GM21447 (cell line): ENCODE results near the gene ALDH8A1.
"Not testable (repeated sequence)": the region's sequence is repeated elsewhere in the genome, so short reads cannot be mapped to it uniquely, and the experiment has no call there.

Experiments
- ATAC-seq: cut with Tn5 transposase; IDR thresholded peaks from one replicate; pipeline ENCODE4 v1.9.1; 2021; ENCODE audit not compliant: unreplicated experiment

ALDH8A1 gene

GRCh38 chr6:134920422-134920821 is 29.5 kb downstream of the ALDH8A1 start:
- ATAC-seq: no peak

- ATAC-seq: no peak
Observed at GRCh38 chr6:134918418-134918961, 31.4 kb downstream of the ALDH8A1 start.

GRCh38 chr6:134911547-134911946 is 38.4 kb downstream of the ALDH8A1 start:
- no peak for ATAC-seq

GRCh38 chr6:134910593-134910935 is 39.3 kb downstream of the ALDH8A1 start:
- ATAC-seq: no peak

GRCh38 chr6:134909701-134910592 is 40.0 kb downstream of the ALDH8A1 start:
- ATAC-seq: no peak

- ATAC-seq: no peak
Observed at GRCh38 chr6:134908906-134909516, 40.9 kb downstream of the ALDH8A1 start.

GRCh38 chr6:134904731-134905130 is 45.2 kb downstream of the ALDH8A1 start:
- not testable (repeated sequence) for ATAC-seq

GRCh38 chr6:134903448-134903847 is 46.5 kb downstream of the ALDH8A1 start:
- no peak for ATAC-seq

GRCh38 chr6:134902936-134903335 is 47.0 kb downstream of the ALDH8A1 start:
- no peak for ATAC-seq

GRCh38 chr6:134902074-134902861 is 47.6 kb downstream of the ALDH8A1 start:
- ATAC-seq: no peak

GRCh38 chr6:134898575-134898974 is 51.3 kb downstream of the ALDH8A1 start:
- no peak for ATAC-seq

- ATAC-seq: not testable (repeated sequence)
Observed at GRCh38 chr6:134898166-134898565, 51.7 kb downstream of the ALDH8A1 start.

- ATAC-seq: no peak
Observed at GRCh38 chr6:134896910-134897309, 53.0 kb downstream of the ALDH8A1 start.

GRCh38 chr6:134894800-134895199 is 55.1 kb downstream of the ALDH8A1 start:
- no peak for ATAC-seq

GRCh38 chr6:134892362-134892761 is 57.5 kb downstream of the ALDH8A1 start:
- no peak for ATAC-seq

- no peak for ATAC-seq
Observed at GRCh38 chr6:134891633-134892032, 58.3 kb downstream of the ALDH8A1 start.

- ATAC-seq: no peak
Observed at GRCh38 chr6:134888316-134888715, 61.6 kb downstream of the ALDH8A1 start.

GRCh38 chr6:134884752-134885151 is 65.1 kb downstream of the ALDH8A1 start:
- no peak for ATAC-seq

- no peak for ATAC-seq
Observed at GRCh38 chr6:134883314-134883713, 66.6 kb downstream of the ALDH8A1 start.

GRCh38 chr6:134882426-134883038 is 67.4 kb downstream of the ALDH8A1 start:
- peak; percentile 64 for ATAC-seq
